Osteocyte (in vitro differentiated cells): Measurements from ENCODE around the gene RBM10. TPM values are rescaled to one million over a fixed set of nuclear protein-coding genes. Genes with fewer than 3 reads are reported as not detected.

Experiments used
- DNase-seq: peaks from one replicate; pipeline ENCODE4 v3.0.0; 2021; ENCODE audit warnings: mixed read lengths; ENCODE audit not compliant: unreplicated experiment; ENCODE audit errors: extremely low spot score
- H3K27ac Mint-ChIP-seq: one replicate; pipeline ENCODE4 v1.8.0; 2021; ENCODE audit warnings: mild to moderate bottlenecking, mixed read lengths; ENCODE audit not compliant: unreplicated experiment
- H3K27me3 Mint-ChIP-seq: one replicate; pipeline ENCODE4 v1.8.0; 2021; ENCODE audit warnings: mixed read lengths; ENCODE audit not compliant: unreplicated experiment
- H3K36me3 Mint-ChIP-seq: one replicate; pipeline ENCODE4 v1.8.0; 2021; ENCODE audit warnings: mixed read lengths; ENCODE audit not compliant: unreplicated experiment
- H3K4me1 Mint-ChIP-seq: one replicate; pipeline ENCODE4 v1.8.0; 2021; ENCODE audit warnings: mixed read lengths; ENCODE audit not compliant: unreplicated experiment
- H3K4me3 Mint-ChIP-seq: one replicate; pipeline ENCODE4 v1.8.0; 2021; ENCODE audit warnings: mild to moderate bottlenecking, moderate library complexity, mixed read lengths; ENCODE audit not compliant: unreplicated experiment
- H3K9me3 Mint-ChIP-seq: one replicate; pipeline ENCODE4 v1.8.0; 2021; ENCODE audit warnings: mixed read lengths; ENCODE audit not compliant: unreplicated experiment
- total RNA-seq: library from RNA; stranded (reverse); gene quantifications from 2 replicates; pipeline ENCODE4 v1.2.1, GENCODE V29; 2021
- TF ChIP-seq, protein P1 (sequence below): fragments of 200-600 bp; sonication (generic); IDR thresholded peaks from 2 replicates; pipeline ENCODE4 v1.5.0; 2021; ENCODE audit warnings: antibody characterized with exemption, mild to moderate bottlenecking, moderate library complexity

Gene RBM10
- total RNA-seq, 1 donor from 2014 or later: 36.9 TPM

DNA sequence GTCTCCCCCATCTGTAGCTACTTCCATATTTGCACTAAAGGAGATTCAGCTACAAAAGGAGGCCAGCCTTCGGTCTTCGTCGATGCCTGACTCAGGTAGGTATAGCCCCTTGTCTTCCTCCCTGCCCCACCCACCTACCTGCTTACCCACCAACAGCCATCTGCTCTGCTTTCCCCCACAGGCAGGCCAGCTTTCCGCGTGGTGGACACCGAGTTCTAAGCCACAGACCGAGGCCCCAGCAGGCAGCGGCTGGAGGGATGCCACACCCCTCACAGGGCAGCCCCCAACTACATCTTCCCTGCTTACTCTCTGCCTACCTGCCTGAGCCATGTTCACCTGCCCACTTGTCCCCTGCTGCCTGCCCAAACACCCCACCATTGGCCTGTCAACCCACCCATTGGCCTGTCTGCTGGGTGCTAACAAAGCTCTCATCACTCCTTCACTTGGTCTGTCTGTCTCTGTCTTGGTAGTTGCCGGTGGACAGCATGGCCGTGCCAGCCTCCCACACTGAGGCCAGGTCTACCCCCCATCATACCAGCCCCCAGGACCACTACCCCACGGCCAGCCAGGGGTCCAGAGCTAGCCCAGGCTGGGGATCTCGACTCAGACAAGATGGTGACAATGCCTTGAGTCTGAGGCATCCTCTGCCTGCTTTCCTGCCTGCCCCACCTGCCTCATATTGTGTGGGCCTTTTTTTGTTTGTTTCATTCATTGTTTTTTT lies 83.7 kb downstream of the RBM10 start:
- DNase-seq: no peak
- Mint-ChIP-seq H3K27me3 (no peaks in the 10 kb centered on the region), H3K27ac (no peak overlapping the region), H3K36me3 (peaks cover 36% of the 10 kb centered on the region), H3K4me1 (peaks cover 11% of the 10 kb centered on the region), H3K9me3 (no peaks in the 10 kb centered on the region), H3K4me3 (no peak overlapping the region)
- TF ChIP-seq, protein P1, sequence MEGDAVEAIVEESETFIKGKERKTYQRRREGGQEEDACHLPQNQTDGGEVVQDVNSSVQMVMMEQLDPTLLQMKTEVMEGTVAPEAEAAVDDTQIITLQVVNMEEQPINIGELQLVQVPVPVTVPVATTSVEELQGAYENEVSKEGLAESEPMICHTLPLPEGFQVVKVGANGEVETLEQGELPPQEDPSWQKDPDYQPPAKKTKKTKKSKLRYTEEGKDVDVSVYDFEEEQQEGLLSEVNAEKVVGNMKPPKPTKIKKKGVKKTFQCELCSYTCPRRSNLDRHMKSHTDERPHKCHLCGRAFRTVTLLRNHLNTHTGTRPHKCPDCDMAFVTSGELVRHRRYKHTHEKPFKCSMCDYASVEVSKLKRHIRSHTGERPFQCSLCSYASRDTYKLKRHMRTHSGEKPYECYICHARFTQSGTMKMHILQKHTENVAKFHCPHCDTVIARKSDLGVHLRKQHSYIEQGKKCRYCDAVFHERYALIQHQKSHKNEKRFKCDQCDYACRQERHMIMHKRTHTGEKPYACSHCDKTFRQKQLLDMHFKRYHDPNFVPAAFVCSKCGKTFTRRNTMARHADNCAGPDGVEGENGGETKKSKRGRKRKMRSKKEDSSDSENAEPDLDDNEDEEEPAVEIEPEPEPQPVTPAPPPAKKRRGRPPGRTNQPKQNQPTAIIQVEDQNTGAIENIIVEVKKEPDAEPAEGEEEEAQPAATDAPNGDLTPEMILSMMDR: no peak

- no peaks in the 10 kb centered on the region for H3K9me3 Mint-ChIP-seq
- H3K4me1 Mint-ChIP-seq: peaks cover 11% of the 10 kb centered on the region
- no peak overlapping the region for H3K4me3 Mint-ChIP-seq
- TF ChIP-seq, protein P1: no peak
- H3K27me3 Mint-ChIP-seq: no peaks in the 10 kb centered on the region
- no peak for DNase-seq
- H3K27ac Mint-ChIP-seq: no peak overlapping the region
- H3K36me3 Mint-ChIP-seq: peaks cover 35% of the 10 kb centered on the region
Measured at GRCh38 chrX:47229427-47229826, 84.4 kb downstream of the RBM10 start.

DNA sequence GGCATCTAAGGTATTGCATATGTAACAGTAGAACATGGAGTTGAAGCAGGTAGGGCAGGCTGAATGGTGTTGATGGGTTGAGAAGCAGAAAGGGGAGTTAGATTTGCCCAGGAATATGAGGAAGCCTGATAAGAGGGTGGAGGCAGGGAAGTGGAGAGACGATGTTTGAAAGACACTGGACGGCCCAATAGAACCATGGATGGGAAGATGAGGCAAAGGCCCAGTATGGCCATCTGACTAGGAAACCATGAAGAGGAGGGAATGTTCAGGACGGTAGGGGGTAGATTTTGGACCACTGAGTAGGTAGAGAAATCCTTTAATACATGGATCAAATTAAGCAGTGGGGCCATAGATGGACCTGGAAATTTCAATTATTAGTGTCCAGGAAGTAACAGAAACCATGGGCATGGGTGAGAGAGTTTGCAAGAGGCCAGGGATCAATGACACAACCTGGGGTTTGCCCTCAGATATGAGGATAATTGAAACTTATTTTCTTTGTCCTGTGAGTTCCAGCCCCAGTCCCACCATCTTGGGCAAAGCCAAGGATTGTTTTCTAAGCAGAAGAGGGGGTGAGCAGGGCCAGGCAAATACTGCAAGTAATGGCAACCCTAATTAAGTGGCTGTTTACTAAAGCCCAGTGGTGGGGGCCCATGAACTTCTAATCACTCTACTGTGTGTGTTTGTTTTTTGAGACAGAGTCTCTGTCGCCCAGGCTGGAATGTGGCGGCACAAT lies 85.3 kb downstream of the RBM10 start:
- peaks cover 30% of the 10 kb centered on the region for H3K36me3 Mint-ChIP-seq
- peaks cover 18% of the 10 kb centered on the region for H3K4me1 Mint-ChIP-seq
- TF ChIP-seq, protein P1: no peak
- H3K4me3 Mint-ChIP-seq: no peak overlapping the region
- DNase-seq: no peak
- H3K27me3 Mint-ChIP-seq: no peaks in the 10 kb centered on the region
- no peak overlapping the region for H3K27ac Mint-ChIP-seq
- no peaks in the 10 kb centered on the region for H3K9me3 Mint-ChIP-seq

DNA sequence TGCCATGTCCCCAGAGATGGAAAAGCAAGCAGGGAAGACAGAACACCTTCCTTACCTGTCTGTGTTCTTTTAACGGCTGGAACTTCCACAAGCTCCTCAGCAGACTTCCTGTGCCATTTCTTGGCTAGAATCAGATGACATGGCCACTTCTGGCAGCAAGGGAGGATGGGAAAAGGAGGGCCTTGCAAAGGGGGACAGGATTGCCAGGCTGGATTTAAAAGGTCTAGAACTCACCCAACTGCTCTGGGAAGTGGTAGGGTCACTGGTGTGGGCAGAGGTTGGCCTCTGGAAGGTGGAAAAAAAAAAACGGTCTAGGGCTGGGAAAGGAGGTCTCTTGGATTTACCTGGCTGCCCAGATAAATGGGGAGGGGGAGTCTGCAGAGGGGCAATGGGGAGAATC lies 86.1 kb downstream of the RBM10 start:
- TF ChIP-seq, protein P1: no peak
- Mint-ChIP-seq H3K27ac (peak overlapping the region; percentile 15), H3K27me3 (no peaks in the 10 kb centered on the region), H3K36me3 (peaks cover 30% of the 10 kb centered on the region), H3K4me3 (peak overlapping the region; percentile 10), H3K4me1 (peaks cover 26% of the 10 kb centered on the region), H3K9me3 (no peaks in the 10 kb centered on the region)
- DNase-seq: no peak

DNA sequence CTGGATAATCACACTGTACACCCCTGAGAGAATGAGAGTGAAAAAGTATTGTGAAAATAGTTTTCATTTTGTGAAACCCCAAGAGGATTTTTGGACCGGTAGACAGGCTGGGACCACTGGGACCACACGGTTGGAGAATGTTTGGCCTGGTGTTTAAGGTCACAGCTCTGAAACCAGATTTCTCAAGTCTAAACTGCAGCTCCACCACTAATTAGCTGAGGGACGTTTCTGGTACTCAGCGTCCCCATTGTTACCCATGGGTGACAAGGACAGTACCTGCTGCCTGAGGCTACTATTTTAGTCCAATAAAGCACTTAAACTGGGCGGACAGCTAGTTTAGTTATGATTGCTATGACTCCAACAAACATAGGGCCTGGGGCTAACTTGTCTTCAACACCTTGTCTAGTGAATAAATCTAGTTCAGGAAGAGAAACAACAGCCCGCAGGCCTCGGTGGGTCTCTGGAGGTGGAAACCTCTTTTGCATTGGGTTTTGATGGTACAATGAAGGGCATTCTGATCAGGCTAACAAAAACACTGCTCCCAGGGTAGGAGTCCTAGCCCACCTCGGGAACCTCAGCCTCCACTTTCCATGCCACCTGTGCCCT lies 87.3 kb downstream of the RBM10 start:
- peak overlapping the region; percentile 100 for H3K27ac Mint-ChIP-seq
- TF ChIP-seq, protein P1: no peak
- DNase-seq: no peak
- no peaks in the 10 kb centered on the region for H3K9me3 Mint-ChIP-seq
- peak overlapping the region; percentile 96 for H3K4me3 Mint-ChIP-seq
- H3K36me3 Mint-ChIP-seq: peaks cover 21% of the 10 kb centered on the region
- peaks cover 36% of the 10 kb centered on the region for H3K4me1 Mint-ChIP-seq
- H3K27me3 Mint-ChIP-seq: no peaks in the 10 kb centered on the region
